ENCODE results near the gene CDYL.

DNA sequence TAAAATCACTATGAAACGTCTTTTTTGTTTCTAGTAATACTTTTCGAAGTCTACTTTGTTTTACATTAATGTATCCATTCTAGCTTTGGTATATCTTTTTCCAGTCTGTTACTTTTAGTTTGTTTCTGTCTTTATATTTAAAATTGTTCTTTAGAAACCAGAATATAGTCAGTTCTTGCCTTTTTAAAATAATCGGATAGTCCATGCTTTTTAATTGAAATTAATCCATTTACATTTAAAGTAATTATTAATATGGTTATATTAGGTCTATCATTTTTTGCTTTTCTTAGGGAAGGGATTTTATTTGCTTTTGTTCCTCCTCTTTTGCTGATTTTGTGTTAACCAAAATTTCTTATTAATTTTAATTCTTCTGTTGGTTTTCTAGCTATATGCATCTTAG lies 23.7 kb downstream of the CDYL start:
- TF ChIP-seq, protein P1, sequence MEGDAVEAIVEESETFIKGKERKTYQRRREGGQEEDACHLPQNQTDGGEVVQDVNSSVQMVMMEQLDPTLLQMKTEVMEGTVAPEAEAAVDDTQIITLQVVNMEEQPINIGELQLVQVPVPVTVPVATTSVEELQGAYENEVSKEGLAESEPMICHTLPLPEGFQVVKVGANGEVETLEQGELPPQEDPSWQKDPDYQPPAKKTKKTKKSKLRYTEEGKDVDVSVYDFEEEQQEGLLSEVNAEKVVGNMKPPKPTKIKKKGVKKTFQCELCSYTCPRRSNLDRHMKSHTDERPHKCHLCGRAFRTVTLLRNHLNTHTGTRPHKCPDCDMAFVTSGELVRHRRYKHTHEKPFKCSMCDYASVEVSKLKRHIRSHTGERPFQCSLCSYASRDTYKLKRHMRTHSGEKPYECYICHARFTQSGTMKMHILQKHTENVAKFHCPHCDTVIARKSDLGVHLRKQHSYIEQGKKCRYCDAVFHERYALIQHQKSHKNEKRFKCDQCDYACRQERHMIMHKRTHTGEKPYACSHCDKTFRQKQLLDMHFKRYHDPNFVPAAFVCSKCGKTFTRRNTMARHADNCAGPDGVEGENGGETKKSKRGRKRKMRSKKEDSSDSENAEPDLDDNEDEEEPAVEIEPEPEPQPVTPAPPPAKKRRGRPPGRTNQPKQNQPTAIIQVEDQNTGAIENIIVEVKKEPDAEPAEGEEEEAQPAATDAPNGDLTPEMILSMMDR (conservative IDR thresholded peaks at IDR 0.05; ENCODE audit: low read depth, low read length) = no peak
- TF ChIP-seq EZH2 (IDR thresholded peaks at IDR 0.05; ENCODE audit: low read length, unreplicated experiment) (no peak), EZH2phosphoT487 (IDR thresholded peaks at IDR 0.05; ENCODE audit: borderline replicate concordance, low read length) (no peak)

All from PC-3 (cell line).